NCI-H2171 (cell line): ENCODE results near the gene ZFC3H1.

Source experiments
- DNase-seq: peaks from one replicate; lab custom pipeline; 2025; lab: John Stamatoyannopoulos, UW

Gene ZFC3H1

GRCh38 chr12:71671816-71672215, 8.2 kb upstream of the ZFC3H1 start:
- peak; percentile 60 for DNase-seq

GRCh38 chr12:71671311-71671710, 7.7 kb upstream of the ZFC3H1 start:
- no peak for DNase-seq

- DNase-seq, result no peak
These were observed 2.6 kb upstream of the ZFC3H1 start for GRCh38 chr12:71666259-71666658.

- DNase-seq, result no peak
These were observed 1.4 kb upstream of the ZFC3H1 start for GRCh38 chr12:71665090-71665463.

GRCh38 chr12:71664411-71665089, 902 bp upstream of the ZFC3H1 start:
- no peak for DNase-seq

GRCh38 chr12:71662849-71663560, 643 bp downstream of the ZFC3H1 start:
- DNase-seq, result peak; percentile 26

GRCh38 chr12:71661977-71662530, 1.6 kb downstream of the ZFC3H1 start:
- no peak for DNase-seq

GRCh38 chr12:71656740-71657139, 6.9 kb downstream of the ZFC3H1 start:
- no peak for DNase-seq

GRCh38 chr12:71655907-71656306, 7.7 kb downstream of the ZFC3H1 start:
- DNase-seq, result no peak

GRCh38 chr12:71655495-71655894, 8.2 kb downstream of the ZFC3H1 start:
- no peak for DNase-seq

GRCh38 chr12:71654200-71654599, 9.4 kb downstream of the ZFC3H1 start:
- no peak for DNase-seq

GRCh38 chr12:71653137-71653536, 10.5 kb downstream of the ZFC3H1 start:
- DNase-seq, result no peak

- DNase-seq, result peak; percentile 87
These were observed 11.0 kb downstream of the ZFC3H1 start for GRCh38 chr12:71652656-71653055.

- DNase-seq, result no peak
These were observed 14.2 kb downstream of the ZFC3H1 start for GRCh38 chr12:71649401-71649800.

GRCh38 chr12:71648537-71648936, 15.1 kb downstream of the ZFC3H1 start:
- DNase-seq, result no peak

GRCh38 chr12:71646512-71646911, 17.1 kb downstream of the ZFC3H1 start:
- DNase-seq, result no peak

- no peak for DNase-seq
These were observed 18.4 kb downstream of the ZFC3H1 start for GRCh38 chr12:71645268-71645667.

GRCh38 chr12:71642264-71642663, 21.4 kb downstream of the ZFC3H1 start:
- DNase-seq, result no peak

- no peak for DNase-seq
These were observed 22.3 kb downstream of the ZFC3H1 start for GRCh38 chr12:71641390-71641789.

- no peak for DNase-seq
These were observed 23.3 kb downstream of the ZFC3H1 start for GRCh38 chr12:71640316-71640715.

GRCh38 chr12:71639341-71639760, 24.3 kb downstream of the ZFC3H1 start:
- no peak for DNase-seq

- no peak for DNase-seq
These were observed 25.1 kb downstream of the ZFC3H1 start for GRCh38 chr12:71638499-71638898.

- peak; percentile 73 for DNase-seq
These were observed 26.9 kb downstream of the ZFC3H1 start for GRCh38 chr12:71636704-71637115.
